MM.1S (cell line): Measurements from ENCODE around the gene SNX21.

Experiments used
- EZH2phosphoT487 ChIP-seq: fragments of 300-600 bp; sonication (generic); IDR thresholded peaks from 2 replicates; pipeline ENCODE4 v1.6.1; 2018; ENCODE audit warnings: antibody characterized with exemption, low read length
- TF ChIP-seq, protein P1 (sequence below): fragments of 300-600 bp; sonication (generic); IDR thresholded peaks from 2 replicates; pipeline ENCODE4 v1.5.1; 2016; ENCODE audit warnings: antibody characterized with exemption, low read length, mixed read lengths

DNA sequence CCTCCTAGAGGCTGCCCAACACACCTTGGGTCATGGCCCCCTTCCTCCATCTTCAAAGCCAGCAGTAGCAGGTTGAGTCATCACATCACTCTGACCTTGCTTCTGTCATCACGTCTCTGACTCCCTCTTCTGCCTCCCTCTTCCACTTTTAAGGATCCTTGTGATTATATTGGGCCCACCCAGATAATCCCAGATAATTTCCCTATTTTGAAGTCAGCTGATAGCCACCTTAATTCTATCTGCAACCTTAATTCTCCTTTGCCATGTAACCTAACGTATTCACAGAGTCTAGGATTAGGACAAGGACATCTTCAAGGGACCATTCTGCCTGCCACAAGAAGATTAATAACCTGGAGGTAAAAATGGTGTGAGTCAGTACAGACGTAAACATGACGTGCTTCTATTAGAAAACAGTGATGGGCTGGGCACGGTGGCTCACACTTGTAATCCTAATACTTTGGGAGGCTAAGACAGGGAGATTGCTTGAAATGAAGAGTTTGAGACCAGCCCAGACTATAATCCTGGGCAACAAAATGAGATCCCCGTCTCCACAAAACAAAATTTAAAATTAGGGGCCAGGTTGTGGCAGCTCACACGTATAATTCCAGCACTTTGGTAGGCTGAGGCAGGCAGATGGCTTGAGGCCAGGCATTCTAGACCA, 27.1 kb downstream of the SNX21 start:
- TF ChIP-seq, protein P1, sequence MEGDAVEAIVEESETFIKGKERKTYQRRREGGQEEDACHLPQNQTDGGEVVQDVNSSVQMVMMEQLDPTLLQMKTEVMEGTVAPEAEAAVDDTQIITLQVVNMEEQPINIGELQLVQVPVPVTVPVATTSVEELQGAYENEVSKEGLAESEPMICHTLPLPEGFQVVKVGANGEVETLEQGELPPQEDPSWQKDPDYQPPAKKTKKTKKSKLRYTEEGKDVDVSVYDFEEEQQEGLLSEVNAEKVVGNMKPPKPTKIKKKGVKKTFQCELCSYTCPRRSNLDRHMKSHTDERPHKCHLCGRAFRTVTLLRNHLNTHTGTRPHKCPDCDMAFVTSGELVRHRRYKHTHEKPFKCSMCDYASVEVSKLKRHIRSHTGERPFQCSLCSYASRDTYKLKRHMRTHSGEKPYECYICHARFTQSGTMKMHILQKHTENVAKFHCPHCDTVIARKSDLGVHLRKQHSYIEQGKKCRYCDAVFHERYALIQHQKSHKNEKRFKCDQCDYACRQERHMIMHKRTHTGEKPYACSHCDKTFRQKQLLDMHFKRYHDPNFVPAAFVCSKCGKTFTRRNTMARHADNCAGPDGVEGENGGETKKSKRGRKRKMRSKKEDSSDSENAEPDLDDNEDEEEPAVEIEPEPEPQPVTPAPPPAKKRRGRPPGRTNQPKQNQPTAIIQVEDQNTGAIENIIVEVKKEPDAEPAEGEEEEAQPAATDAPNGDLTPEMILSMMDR, result no peak
- no peak for TF ChIP-seq EZH2phosphoT487
